Parathyroid adenoma (tissue), 2 donors: ENCODE results near the gene CHIC2.
"Not testable (repeated sequence)": the region's sequence is repeated elsewhere in the genome, so short reads cannot be mapped to it uniquely, and the experiment has no call there.

Source experiments
- H2AFZ ChIP-seq: fragments of 300-600 bp; sonication (generic); one replicate; pipeline ENCODE4 v1.7.0; 2017; ENCODE audit warnings: antibody characterized with exemption, mild to moderate bottlenecking
- H3K27ac ChIP-seq: fragments of 300-600 bp; sonication (generic); one replicate; pipeline ENCODE4 v1.7.0; 2017
- H3K27me3 ChIP-seq: fragments of 300-600 bp; sonication (generic); one replicate; pipeline ENCODE4 v1.7.0; 2017; ENCODE audit warnings: low read length; ENCODE audit not compliant: control insufficient read depth, insufficient read depth
- H3K36me3 ChIP-seq: fragments of 300-600 bp; sonication (generic); one replicate; pipeline ENCODE4 v1.7.0; 2017; ENCODE audit warnings: low read length; ENCODE audit not compliant: control insufficient read depth, insufficient read depth
- H3K4me1 ChIP-seq: fragments of 300-600 bp; sonication (generic); one replicate; pipeline ENCODE4 v1.7.0; 2017; ENCODE audit warnings: control low read depth
- H3K4me2 ChIP-seq: fragments of 300-600 bp; sonication (generic); one replicate; pipeline ENCODE4 v1.7.0; 2017; ENCODE audit warnings: low read length
- H3K4me3 ChIP-seq: fragments of 300-600 bp; sonication (generic); one replicate; pipeline ENCODE4 v1.7.0; 2017; ENCODE audit warnings: low read depth, low read length
- H3K79me2 ChIP-seq: fragments of 300-600 bp; sonication (generic); one replicate; pipeline ENCODE4 v1.7.0; 2017; ENCODE audit warnings: control low read depth
- H3K9ac ChIP-seq: fragments of 300-600 bp; sonication (generic); one replicate; pipeline ENCODE4 v1.7.0; 2017; ENCODE audit warnings: mild to moderate bottlenecking
- H3K9me3 ChIP-seq: fragments of 300-600 bp; sonication (generic); one replicate; pipeline ENCODE4 v1.7.0; 2017; ENCODE audit warnings: low read length; ENCODE audit not compliant: control insufficient read depth
- TF ChIP-seq, protein P1 (sequence below): fragments of 300-600 bp; sonication (generic); IDR thresholded peaks from one replicate; pipeline ENCODE4 v1.7.0; 2017; ENCODE audit warnings: antibody characterized with exemption, mild to moderate bottlenecking
- donor health status: primary hyperparathyroidism.

CHIC2 gene

DNA sequence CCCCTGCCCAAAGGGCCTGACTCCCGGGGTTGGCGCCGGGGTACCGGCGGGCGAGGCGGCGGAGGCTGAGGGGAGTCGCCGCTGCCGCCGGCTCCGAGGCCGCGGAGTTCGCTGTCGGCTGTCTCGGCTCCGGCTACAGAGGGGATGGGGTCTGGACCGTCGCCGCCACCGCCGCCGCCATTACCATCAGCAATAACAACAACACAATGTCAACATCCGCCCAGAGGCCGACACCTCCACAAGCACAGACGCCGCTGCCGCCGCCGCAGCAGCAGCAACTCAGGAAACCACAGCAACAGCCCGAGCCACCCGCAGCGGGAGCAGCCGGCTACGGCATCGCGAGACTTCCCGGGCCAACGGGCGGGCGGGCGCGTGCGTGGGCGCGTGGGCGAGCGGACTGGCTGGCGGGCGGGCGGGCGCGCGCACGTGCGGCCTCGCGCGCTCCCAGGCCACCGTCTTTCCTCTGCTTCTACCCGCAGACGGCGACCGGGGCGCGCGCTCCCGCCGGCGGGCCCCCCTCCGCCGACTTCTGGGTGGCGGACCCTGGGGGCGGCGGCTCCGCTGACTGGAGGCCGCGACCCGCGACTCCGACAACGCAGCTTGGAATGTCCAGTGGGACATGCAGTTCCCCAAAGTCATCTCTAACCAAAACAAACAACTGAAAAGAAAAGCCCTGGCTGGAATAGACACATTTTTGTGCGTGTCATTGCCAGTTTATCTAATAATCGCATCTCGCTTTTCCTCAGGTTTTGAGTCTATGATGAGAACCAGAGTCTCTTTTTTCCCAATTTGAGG lies at the start of gene CHIC2:
Gene CHIC2, minus strand, starts transcription at position 289 of the 795 bp plus-strand sequence. CDS start 305 bp downstream, outside the sequence.
- peak within 1 kb of the TSS; percentile 78 for H3K27ac ChIP-seq

DNA sequence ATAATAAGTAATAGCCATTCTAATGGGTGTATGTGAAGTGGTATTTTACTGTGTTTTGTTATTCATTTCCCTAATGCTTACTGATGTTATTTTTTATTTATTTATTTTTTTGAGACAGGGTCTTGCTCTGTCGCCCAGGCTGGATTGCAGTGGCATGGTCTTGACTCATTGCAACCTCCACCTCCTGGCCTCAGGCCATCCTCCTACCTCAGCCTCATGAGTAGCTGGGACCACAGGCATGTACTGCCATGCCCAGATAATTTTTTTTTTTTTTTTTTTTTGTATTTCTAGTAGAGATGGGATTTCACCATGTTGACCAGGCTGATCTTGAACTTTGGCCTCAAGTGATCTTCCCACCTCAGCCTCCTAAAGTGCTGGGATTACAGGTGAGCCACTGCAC lies 48.8 kb upstream of the CHIC2 start:
- H3K79me2 ChIP-seq, H2AFZ ChIP-seq, H3K4me2 ChIP-seq, H3K9me3 ChIP-seq, H3K4me1 ChIP-seq, H3K27ac ChIP-seq, H3K27me3 ChIP-seq, H3K9ac ChIP-seq, H3K4me3 ChIP-seq, H3K36me3 ChIP-seq: not testable (repeated sequence)

More for the DNA sequence above, at the start of gene CHIC2:
- H2AFZ ChIP-seq = peak within 1 kb of the TSS; percentile 89
- no peaks in the 10 kb centered on the region for H3K27me3 ChIP-seq
- TF ChIP-seq, protein P1, sequence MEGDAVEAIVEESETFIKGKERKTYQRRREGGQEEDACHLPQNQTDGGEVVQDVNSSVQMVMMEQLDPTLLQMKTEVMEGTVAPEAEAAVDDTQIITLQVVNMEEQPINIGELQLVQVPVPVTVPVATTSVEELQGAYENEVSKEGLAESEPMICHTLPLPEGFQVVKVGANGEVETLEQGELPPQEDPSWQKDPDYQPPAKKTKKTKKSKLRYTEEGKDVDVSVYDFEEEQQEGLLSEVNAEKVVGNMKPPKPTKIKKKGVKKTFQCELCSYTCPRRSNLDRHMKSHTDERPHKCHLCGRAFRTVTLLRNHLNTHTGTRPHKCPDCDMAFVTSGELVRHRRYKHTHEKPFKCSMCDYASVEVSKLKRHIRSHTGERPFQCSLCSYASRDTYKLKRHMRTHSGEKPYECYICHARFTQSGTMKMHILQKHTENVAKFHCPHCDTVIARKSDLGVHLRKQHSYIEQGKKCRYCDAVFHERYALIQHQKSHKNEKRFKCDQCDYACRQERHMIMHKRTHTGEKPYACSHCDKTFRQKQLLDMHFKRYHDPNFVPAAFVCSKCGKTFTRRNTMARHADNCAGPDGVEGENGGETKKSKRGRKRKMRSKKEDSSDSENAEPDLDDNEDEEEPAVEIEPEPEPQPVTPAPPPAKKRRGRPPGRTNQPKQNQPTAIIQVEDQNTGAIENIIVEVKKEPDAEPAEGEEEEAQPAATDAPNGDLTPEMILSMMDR = no peak
- peak within 1 kb of the TSS; percentile 79 for H3K4me2 ChIP-seq
- H3K9ac ChIP-seq = peak within 1 kb of the TSS; percentile 49
- peak within 1 kb of the TSS; percentile 73 for H3K4me3 ChIP-seq
- peaks cover 13% of the 10 kb centered on the region for H3K79me2 ChIP-seq
- H3K4me1 ChIP-seq = peaks cover 4% of the 10 kb centered on the region
- H3K9me3 ChIP-seq = no peaks in the 10 kb centered on the region
- no peaks in the 10 kb centered on the region for H3K36me3 ChIP-seq

DNA sequence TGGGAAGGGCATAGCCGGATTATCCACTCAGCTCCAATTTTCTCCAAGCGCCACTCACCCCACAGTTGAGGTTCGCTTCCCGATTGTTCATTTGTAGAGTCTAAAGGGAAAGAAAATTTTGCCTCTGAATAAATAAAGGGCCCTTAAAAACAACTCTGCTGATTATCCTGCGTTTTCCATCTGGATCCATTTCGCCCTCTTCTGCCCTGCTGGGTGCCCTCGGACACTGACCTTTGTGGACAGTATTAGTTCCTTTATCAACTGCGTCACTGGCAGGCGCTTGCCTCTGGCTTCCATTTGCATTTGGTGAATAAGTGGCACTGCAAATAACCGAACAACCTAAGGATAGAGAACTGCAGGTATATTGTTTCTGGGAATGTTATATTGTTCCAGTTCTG lies 45.6 kb upstream of the CHIC2 start:
- TF ChIP-seq, protein P1 = no peak
- Histone ChIP-seq H3K27ac (no peak overlapping the region), H2AFZ (no peak overlapping the region), H3K79me2 (no peaks in the 10 kb centered on the region), H3K4me3 (no peak overlapping the region), H3K4me1 (no peaks in the 10 kb centered on the region), H3K27me3 (no peaks in the 10 kb centered on the region), H3K9ac (no peak overlapping the region), H3K9me3 (no peaks in the 10 kb centered on the region), H3K36me3 (no peaks in the 10 kb centered on the region), H3K4me2 (no peak overlapping the region)

DNA sequence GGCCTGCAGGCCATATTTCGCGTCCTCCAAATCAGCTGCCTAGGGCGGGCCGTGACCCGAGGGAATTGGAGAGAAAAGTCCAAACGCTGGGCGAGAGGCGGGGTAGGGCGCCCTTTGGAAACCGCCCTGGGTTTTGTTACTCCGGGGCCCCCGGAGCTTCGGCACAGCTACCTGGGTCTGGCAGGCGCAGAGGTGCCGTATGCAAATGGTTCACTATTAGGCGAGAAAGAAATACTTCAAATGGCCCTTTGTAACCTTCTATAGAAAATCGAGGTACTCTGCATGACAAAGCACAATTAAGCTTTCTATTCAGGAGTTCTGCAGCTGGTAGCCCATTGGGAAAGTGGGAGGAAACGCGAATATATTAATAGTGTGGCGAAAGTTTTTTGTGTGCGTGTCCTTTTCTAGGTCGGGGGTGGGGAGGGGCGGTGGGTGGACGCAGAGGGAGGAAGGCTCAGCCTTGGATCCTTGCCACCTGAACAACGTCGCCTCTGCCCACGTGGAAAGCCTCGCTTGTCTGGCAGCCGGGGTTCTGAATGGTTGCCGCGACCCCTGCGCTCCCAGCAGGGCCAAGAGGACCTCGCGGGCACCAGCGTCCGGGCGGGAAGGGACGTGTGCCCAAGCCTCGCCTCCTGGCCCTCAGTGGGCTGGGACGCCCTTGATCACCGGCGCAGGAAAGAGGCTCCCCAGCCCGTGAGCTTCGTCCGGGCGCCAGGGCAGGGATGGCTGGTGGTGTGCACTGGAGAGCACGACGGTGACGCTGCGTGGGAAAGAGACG lies 45.0 kb upstream of the CHIC2 start:
- TF ChIP-seq, protein P1 = no peak
- Histone ChIP-seq H3K9me3 (no peaks in the 10 kb centered on the region), H3K36me3 (no peaks in the 10 kb centered on the region), H3K4me2 (peak overlapping the region; percentile 24), H3K79me2 (no peaks in the 10 kb centered on the region), H2AFZ (no peak overlapping the region), H3K9ac (no peak overlapping the region), H3K4me3 (no peak overlapping the region), H3K27me3 (no peaks in the 10 kb centered on the region), H3K27ac (no peak overlapping the region), H3K4me1 (no peaks in the 10 kb centered on the region)

DNA sequence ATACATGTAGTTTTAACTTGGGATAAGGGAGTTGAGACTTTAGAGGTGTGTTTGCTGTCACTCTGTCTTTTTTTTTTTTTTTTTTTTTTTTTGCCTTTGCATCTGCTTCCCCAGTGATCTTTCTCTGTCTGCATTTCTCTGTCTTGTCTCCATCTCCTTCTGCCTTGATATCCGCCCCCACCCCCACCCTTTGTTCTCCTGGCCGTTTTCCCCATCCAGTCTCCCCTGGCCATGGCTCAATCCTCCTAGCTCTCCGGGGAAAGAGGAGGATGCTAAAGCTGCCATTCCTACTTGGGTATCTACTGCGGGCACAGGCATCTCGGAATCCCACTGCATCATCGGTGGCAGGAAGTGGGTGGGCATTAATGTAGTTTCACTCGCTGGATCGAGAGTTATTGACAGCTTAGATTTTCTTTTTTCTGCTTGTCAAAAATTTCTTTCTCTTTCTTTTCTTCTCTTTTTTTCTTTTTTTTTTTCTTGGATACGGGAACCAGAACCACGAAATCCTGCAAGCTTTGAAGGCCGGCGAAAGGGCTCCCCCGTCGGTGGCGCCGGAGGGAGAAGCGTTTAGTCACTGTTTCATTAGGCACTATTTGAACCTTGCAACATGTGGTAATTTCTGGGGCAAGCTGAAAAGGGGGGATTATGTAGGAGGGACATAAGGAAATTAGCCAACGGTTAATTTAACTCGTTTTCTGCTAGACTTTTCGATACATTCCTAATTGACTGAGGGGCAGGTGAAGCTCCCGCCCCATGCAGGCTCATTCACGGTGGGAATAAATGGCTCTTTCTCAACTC lies 43.7 kb upstream of the CHIC2 start:
- Histone ChIP-seq H3K4me1 (no peaks in the 10 kb centered on the region), H3K27me3 (peaks cover 1% of the 10 kb centered on the region), H3K4me2 (no peak overlapping the region), H3K79me2 (no peaks in the 10 kb centered on the region), H3K36me3 (no peaks in the 10 kb centered on the region), H2AFZ (no peak overlapping the region), H3K9me3 (no peaks in the 10 kb centered on the region), H3K27ac (no peak overlapping the region), H3K9ac (no peak overlapping the region), H3K4me3 (no peak overlapping the region)
- TF ChIP-seq, protein P1 = no peak
